Brain microvascular endothelial cell (primary cell): ENCODE data around the gene ESYT2.

Source experiments
- DNase-seq: peaks from one replicate; pipeline ENCODE4 v3.0.0-alpha.2; 2020
- H3K27ac ChIP-seq: fragments of 250-450 bp; sonication (Bioruptor Pico); 2 replicates; pipeline ENCODE4 v1.5.1; 2020; ENCODE audit warnings: mild to moderate bottlenecking, moderate library complexity
- H3K27me3 ChIP-seq: fragments of 250-450 bp; sonication (Bioruptor Pico); replicated peaks from 2 replicates; pipeline ENCODE4 v1.5.1; 2020; ENCODE audit warnings: mild to moderate bottlenecking
- H3K36me3 ChIP-seq: fragments of 250-450 bp; sonication (Bioruptor Pico); replicated peaks from 2 replicates; pipeline ENCODE4 v1.5.1; 2020; ENCODE audit warnings: mild to moderate bottlenecking
- H3K4me3 ChIP-seq: 2 replicates; pipeline ENCODE4 v1.5.1; 2011; ENCODE audit warnings: low read depth, mild to moderate bottlenecking, control low read depth, low read length, moderate library complexity
- CTCF ChIP-seq: IDR thresholded peaks from 2 replicates; pipeline ENCODE4 v1.5.1; 2011; ENCODE audit warnings: low read depth, mild to moderate bottlenecking, moderate library complexity, low read length, control low read depth, inconsistent platforms; ENCODE audit errors: missing control alignments
- in situ Hi-C: cut with HindIII; loops from 2 replicates; pipeline ENCODE4 v1.10.0; 2017; ENCODE audit warnings: low sequenced_read_pairs, low pct_ligation_motif_present

ESYT2 gene

GRCh38 chr7:158808126-158808525, 21.2 kb downstream of the ESYT2 start:
- no peak overlapping the region for H3K4me3 ChIP-seq
- H3K27ac ChIP-seq, result no peak overlapping the region
- in situ Hi-C loops, result no loop called here
- peaks cover 10% of the 10 kb centered on the region for H3K36me3 ChIP-seq
- no peaks in the 10 kb centered on the region for H3K27me3 ChIP-seq
- DNase-seq, result no peak
- no peak for TF ChIP-seq CTCF

DNA sequence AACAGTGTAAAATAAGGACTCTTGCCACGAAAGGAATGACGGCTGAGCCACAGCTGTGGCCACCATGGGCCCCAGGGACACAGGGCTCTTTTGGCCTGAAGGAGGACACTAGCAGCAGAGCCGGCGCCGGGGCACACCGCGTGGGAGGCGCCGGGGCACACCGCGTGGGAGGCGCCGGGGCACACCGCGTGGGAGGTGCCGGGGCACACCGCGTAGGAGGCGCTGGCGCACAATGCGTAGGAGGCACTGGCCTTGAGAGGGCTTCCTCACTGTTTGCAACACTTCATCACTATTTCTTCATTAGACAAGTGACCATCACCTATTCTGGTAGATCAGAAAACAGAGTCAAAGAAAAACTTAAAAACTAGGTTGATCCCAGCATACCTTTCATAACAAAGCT, 23.4 kb downstream of the ESYT2 start:
- no peaks in the 10 kb centered on the region for H3K27me3 ChIP-seq
- TF ChIP-seq CTCF, result no peak
- in situ Hi-C loops, result no loop called here
- H3K27ac ChIP-seq, result no peak overlapping the region
- no peak overlapping the region for H3K4me3 ChIP-seq
- no peak for DNase-seq
- peaks cover 10% of the 10 kb centered on the region for H3K36me3 ChIP-seq

- Histone ChIP-seq H3K36me3 (peaks cover 10% of the 10 kb centered on the region), H3K27me3 (no peaks in the 10 kb centered on the region)
- in situ Hi-C loops, result no loop called here
These were observed 23.9 kb downstream of the ESYT2 start for GRCh38 chr7:158805414-158805813.

GRCh38 chr7:158804335-158804734, 25.0 kb downstream of the ESYT2 start:
- Histone ChIP-seq H3K27me3 (no peaks in the 10 kb centered on the region), H3K36me3 (peaks cover 10% of the 10 kb centered on the region), H3K27ac (no peak overlapping the region), H3K4me3 (no peak overlapping the region)
- in situ Hi-C loops, result no loop called here
- no peak for TF ChIP-seq CTCF
- DNase-seq, result no peak

More at GRCh38 chr7:158805414-158805813, 23.9 kb downstream of the ESYT2 start:
- TF ChIP-seq CTCF, result no peak
- no peak for DNase-seq
- Histone ChIP-seq H3K27ac (no peak overlapping the region), H3K4me3 (no peak overlapping the region)

DNA sequence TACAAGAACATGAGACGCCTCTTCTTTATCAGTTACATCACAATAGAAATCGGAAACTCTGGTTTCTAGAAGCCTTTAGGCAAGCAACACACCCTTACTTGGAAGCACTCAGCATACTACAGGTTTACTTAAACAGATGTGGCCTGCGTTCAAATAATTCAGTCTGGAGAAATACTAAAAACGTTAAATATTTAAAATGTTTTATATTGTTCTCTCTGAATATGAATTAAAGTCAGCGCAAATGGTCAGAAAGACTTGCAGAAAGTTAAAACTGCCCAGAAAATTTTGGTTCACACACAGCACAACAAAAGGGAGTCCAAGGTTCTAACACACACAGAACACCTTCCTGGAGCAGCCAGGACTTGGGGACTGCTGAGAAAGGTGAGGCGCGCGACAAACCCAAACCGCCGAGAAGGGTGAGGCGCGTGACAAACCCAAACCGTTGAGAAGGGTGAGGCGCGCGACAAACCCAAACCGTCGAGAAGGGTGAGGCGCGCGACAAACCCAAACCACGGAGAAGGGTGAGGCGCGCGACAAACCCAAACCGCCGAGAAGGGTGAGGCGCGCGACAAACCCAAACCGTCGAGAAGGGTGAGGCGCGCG, 25.8 kb downstream of the ESYT2 start:
- peaks cover 8% of the 10 kb centered on the region for H3K36me3 ChIP-seq
- no peak overlapping the region for H3K4me3 ChIP-seq
- H3K27ac ChIP-seq, result no peak overlapping the region
- in situ Hi-C loops, result no loop called here
- H3K27me3 ChIP-seq, result no peaks in the 10 kb centered on the region
- no peak for DNase-seq
- TF ChIP-seq CTCF, result no peak
